Common myeloid progenitor, CD34-positive (primary cell): ENCODE measurements around the gene ZMYND8.
"Not testable (repeated sequence)": the region's sequence is repeated elsewhere in the genome, so short reads cannot be mapped to it uniquely, and the experiment has no call there.

Experiments
- CTCF ChIA-PET: fragments of 350-600 bp; sonication (Branson Sonifier 250); formaldehyde crosslinking; loops from one replicate; lab custom pipeline; 2021; ENCODE audit warnings: antibody characterized with exemption; lab: Charles Lee
- POLR2A ChIA-PET: fragments of 350-600 bp; sonication (Branson Sonifier 250); formaldehyde crosslinking; loops from one replicate; lab custom pipeline; 2021; ENCODE audit warnings: antibody characterized with exemption; lab: Charles Lee
- DNase-seq, 3 donors: peaks; one replicate each; pipeline versions ENCODE4 v3.0.0 to v3.0.0-alpha.2; 2013
- H3K27ac ChIP-seq, 2 experiments: 1 replicate in 1 of 2; 2 replicates in 1 of 2; pipeline ENCODE4 v1.7.0; 2013; ENCODE audit warnings: inconsistent platforms in 2 of 2, low read length in 2 of 2, mild to moderate bottlenecking in 2 of 2, low read depth in 1 of 2, moderate library complexity in 1 of 2; ENCODE audit not compliant: severe bottlenecking in 2 of 2, insufficient read depth in 1 of 2, poor library complexity in 1 of 2
- H3K27me3 ChIP-seq, 5 experiments: replicated peaks in 2 of 5; 1 replicate in 3 of 5; 2 replicates in 2 of 5; pipeline versions ENCODE4 v1.6.1 to v1.7.0; 2013; ENCODE audit warnings: low read length in 4 of 5, mild to moderate bottlenecking in 2 of 5, moderate library complexity in 2 of 5, inconsistent platforms in 1 of 5; ENCODE audit not compliant: insufficient read depth in 5 of 5, control insufficient read depth in 4 of 5
- H3K36me3 ChIP-seq, 4 experiments: 1 replicate in 2 of 4; 2 replicates in 2 of 4; pipeline versions ENCODE4 v1.6.1 to v1.7.0; 2013; ENCODE audit warnings: low read length in 3 of 4, control low read depth in 1 of 4, mild to moderate bottlenecking in 1 of 4; ENCODE audit not compliant: control insufficient read depth in 4 of 4, insufficient read depth in 4 of 4
- H3K4me1 ChIP-seq, 4 experiments: 1 replicate in 3 of 4; 2 replicates in 1 of 4; pipeline versions ENCODE4 v1.6.1 to v1.7.1; 2013; ENCODE audit warnings: low read length in 3 of 4, mild to moderate bottlenecking in 3 of 4, control low read depth in 1 of 4, inconsistent platforms in 1 of 4, moderate library complexity in 1 of 4; ENCODE audit not compliant: control insufficient read depth in 4 of 4, insufficient read depth in 4 of 4; ENCODE audit errors: control extremely low read depth in 1 of 4
- H3K4me3 ChIP-seq, 7 experiments: 1 replicate in 4 of 7; 2 replicates in 3 of 7; pipeline versions ENCODE4 v1.5.1 to v1.7.0; 2013; ENCODE audit warnings: mild to moderate bottlenecking in 7 of 7, low read length in 6 of 7, moderate library complexity in 6 of 7, inconsistent platforms in 2 of 7, low read depth in 2 of 7, control low read depth in 1 of 7; ENCODE audit not compliant: insufficient read depth in 4 of 7, control insufficient read depth in 1 of 7; ENCODE audit errors: extremely low read depth in 1 of 7
- H3K9me3 ChIP-seq, 5 experiments: 1 replicate in 4 of 5; 2 replicates in 1 of 5; pipeline versions ENCODE4 v1.6.1 to v1.7.1; 2013; ENCODE audit warnings: low read length in 4 of 5, mild to moderate bottlenecking in 2 of 5, inconsistent platforms in 1 of 5, low read depth in 1 of 5, moderate library complexity in 1 of 5; ENCODE audit not compliant: control insufficient read depth in 4 of 5, insufficient read depth in 2 of 5; ENCODE audit errors: control extremely low read depth in 1 of 5
- WGBS: methylation state at CpG from one replicate; pipeline ENCODE4 v1.1.5; 2013; ENCODE audit not compliant: insufficient coverage; 5-methylcytosine and 5-hydroxymethylcytosine counted together

ZMYND8 gene

DNA sequence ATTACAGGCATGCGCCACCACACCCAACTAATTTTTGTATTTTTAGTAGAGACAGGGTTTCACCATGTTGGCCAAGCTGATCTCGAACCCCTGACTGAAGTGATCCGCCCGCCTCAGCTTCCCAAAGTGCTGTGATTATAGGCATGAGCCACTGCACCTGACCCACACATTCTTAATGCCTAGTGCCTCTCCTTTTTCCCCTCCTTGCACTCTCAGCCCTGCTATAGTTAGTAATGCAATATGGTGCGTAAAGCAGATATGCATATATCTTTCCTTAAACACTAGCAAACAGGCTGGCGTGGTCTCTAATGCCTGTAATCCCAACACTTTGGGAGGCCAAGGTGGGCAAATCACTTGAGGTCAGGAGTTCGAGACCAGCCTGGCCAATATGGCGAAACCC lies 68.0 kb downstream of the ZMYND8 start:
- POLR2A ChIA-PET = not testable (repeated sequence)
- WGBS = 100% methylated on average over 2 of the region's 8 CpGs

DNA sequence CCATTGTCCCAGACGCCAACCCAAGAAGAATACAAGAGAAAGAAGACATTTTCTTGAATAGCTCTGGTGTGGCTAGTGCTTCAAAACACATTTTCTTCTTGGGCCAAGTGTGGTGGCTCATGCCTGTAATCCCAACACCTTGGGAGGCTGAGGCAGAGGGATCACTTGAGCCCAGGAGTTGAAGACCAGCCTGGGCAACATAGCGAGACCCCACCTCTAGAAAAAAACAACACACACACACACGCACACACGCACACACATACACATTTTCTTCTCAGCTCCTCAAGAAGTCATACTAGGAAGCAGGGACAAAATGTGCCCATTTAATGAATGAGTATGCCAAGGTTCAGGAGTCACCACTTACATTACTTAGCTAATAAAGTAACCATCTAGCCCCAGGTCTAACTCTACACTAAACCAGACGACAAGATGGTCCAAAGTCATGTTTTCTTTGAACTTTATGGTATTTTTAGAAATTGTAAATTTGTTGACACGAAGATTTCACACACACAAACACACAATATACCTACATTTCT lies 68.8 kb downstream of the ZMYND8 start:
- H3K27me3 ChIP-seq = no peaks in the 10 kb centered on the region
- H3K36me3 ChIP-seq = peaks cover 32 to 89% (median 54%) of the 10 kb centered on the region in 4 experiments
- 100% methylated on average over 1 of the region's 6 CpGs for WGBS
- CTCF ChIA-PET = interaction anchor here (0.6 to 3.4 kb wide), 6 partner anchors 9 to 96 kb away, joined by 3 to 19 read pairs (median 10); no protein-coding TSS in a partner anchor
- H3K4me3 ChIP-seq = no peak overlapping the region
- no peaks in the 10 kb centered on the region for H3K4me1 ChIP-seq
- no peak overlapping the region for H3K27ac ChIP-seq
- H3K9me3 ChIP-seq = no peaks in the 10 kb centered on the region
- DNase-seq = no peak
- POLR2A ChIA-PET = interaction anchor here (0.5 kb wide), 1 partner anchor 47 kb away, joined by 3 read pairs; no protein-coding TSS in a partner anchor

More for the DNA sequence above, 68.0 kb downstream of the ZMYND8 start:
- not testable (repeated sequence) for DNase-seq, H3K4me3 ChIP-seq, H3K9me3 ChIP-seq, H3K27ac ChIP-seq, H3K27me3 ChIP-seq, H3K4me1 ChIP-seq
- CTCF ChIA-PET = interaction anchor here (1.5 to 3.4 kb wide), 4 partner anchors 9 to 95 kb away, joined by 3 to 19 read pairs (median 12); no protein-coding TSS in a partner anchor
- peaks cover 34 to 85% (median 51%) of the 10 kb centered on the region in 4 experiments for H3K36me3 ChIP-seq

DNA sequence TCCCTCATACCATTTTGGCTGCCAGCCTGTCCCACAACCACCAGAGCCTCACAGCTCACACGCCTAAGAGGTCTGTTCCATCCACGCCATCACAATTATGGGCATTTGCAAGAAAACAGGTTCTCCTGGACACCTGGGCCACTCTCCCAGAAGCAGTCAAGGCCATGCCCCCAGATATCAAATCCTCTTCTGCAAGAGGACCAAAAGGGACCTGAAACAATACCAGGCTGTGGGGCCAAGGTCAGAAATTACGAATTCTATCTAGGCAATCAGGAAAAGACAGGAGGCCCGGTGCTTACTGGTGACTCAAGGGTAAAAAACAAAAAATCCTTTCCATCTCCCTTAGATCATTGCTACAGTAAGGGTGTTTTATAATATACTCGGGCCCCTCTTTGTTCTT lies 69.8 kb downstream of the ZMYND8 start:
- no peak overlapping the region for H3K4me3 ChIP-seq
- H3K9me3 ChIP-seq = no peaks in the 10 kb centered on the region
- peaks cover 0 to 6% (median 0%) of the 10 kb centered on the region in 4 experiments for H3K4me1 ChIP-seq
- ChIA-PET POLR2A (no interaction called here), CTCF (interaction anchor here (0.8 to 3.4 kb wide), 5 partner anchors 10 to 97 kb away, joined by 3 to 19 read pairs (median 12); no protein-coding TSS in a partner anchor)
- WGBS = 96% methylated on average over 5 of the region's 5 CpGs
- no peak for DNase-seq
- no peak overlapping the region for H3K27ac ChIP-seq
- H3K27me3 ChIP-seq = no peaks in the 10 kb centered on the region
- H3K36me3 ChIP-seq = peaks cover 35 to 90% (median 54%) of the 10 kb centered on the region in 4 experiments

DNA sequence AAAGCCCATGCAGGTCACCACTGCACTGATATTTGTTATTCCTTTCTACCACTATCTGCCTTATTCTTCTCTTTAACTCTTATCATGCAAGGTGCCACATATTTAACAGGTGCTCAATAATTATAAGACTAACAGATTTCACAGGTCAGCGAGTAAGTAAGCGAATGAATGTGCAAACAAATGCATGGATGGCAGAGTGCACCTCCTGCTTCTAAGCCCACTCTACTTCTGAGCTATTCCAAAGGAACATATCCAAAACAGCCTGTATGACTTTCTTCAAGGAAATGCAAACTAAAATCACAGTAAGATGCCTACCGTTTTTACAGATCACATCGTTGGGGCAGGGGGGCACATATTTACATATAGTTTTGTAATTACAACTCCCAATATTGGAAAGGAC lies 71.3 kb downstream of the ZMYND8 start:
- H3K27ac ChIP-seq = no peak overlapping the region
- no peaks in the 10 kb centered on the region for H3K9me3 ChIP-seq
- ChIA-PET POLR2A (no interaction called here), CTCF (interaction anchor here (0.8 to 1.0 kb wide), 2 partner anchors 27 to 97 kb away, joined by 3 read pairs; no protein-coding TSS in a partner anchor)
- H3K27me3 ChIP-seq = no peaks in the 10 kb centered on the region
- H3K4me3 ChIP-seq = no peak overlapping the region
- 100% methylated on average over 1 of the region's 4 CpGs for WGBS
- peaks cover 32 to 94% (median 57%) of the 10 kb centered on the region in 4 experiments for H3K36me3 ChIP-seq
- DNase-seq = no peak
- peaks cover 0 to 10% (median 1%) of the 10 kb centered on the region in 4 experiments for H3K4me1 ChIP-seq

DNA sequence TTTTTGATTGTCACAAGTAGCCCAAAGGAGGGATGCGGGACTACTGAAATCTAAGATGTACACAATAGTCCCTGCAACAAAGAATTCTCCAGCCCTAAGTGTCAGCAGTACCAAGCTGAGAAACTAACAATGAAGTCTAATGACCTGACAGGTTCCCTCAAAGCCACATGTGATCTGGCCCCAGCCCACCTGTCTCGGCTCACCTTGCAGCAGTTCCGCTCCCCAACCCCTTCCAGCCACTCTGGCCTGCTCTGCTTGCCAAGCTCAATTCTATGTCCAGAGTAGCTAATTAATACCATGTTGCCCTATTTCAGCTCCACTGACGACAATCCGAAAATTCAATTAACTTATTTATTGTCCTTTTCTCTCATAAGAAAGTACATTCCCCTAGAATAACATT lies 72.1 kb downstream of the ZMYND8 start:
- WGBS = 96% methylated on average over 5 of the region's 5 CpGs
- no peak for DNase-seq
- peaks cover 0 to 10% (median 1%) of the 10 kb centered on the region in 4 experiments for H3K4me1 ChIP-seq
- no peaks in the 10 kb centered on the region for H3K27me3 ChIP-seq
- CTCF ChIA-PET = interaction anchor here (0.8 to 15.6 kb wide), 4 partner anchors 9 to 99 kb away, joined by 3 to 312 read pairs (median 5); no protein-coding TSS in a partner anchor
- H3K9me3 ChIP-seq = no peaks in the 10 kb centered on the region
- H3K27ac ChIP-seq = no peak overlapping the region
- POLR2A ChIA-PET = no interaction called here
- H3K4me3 ChIP-seq = no peak overlapping the region
- peaks cover 28 to 94% (median 55%) of the 10 kb centered on the region in 4 experiments for H3K36me3 ChIP-seq

DNA sequence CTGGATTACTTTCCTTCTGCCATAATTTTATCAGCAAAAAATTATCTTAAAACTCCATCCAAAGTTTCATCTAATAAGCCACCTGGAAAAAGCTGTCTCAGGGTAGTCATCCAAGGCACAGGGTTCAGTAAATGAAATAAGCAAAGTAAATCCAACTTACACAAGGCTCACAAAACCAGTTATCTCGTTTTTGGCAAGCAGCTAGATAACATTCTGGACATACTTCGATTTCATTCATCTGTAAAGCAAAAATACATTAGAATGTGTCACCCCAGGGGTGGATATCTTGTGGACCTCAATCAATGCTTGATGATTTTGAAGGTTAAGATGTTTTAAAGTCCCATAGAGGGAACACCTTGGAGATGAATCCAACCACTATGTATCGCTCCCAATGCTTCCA lies 73.1 kb downstream of the ZMYND8 start:
- ChIA-PET POLR2A (no interaction called here), CTCF (interaction anchor here (0.6 to 15.6 kb wide), 8 partner anchors 10 to 341 kb away, joined by 3 to 312 read pairs (median 4); no protein-coding TSS in a partner anchor)
- Histone ChIP-seq H3K4me1 (peaks cover 0 to 10% (median 1%) of the 10 kb centered on the region in 4 experiments), H3K36me3 (peaks cover 27 to 95% (median 59%) of the 10 kb centered on the region in 4 experiments), H3K27ac (no peak overlapping the region), H3K4me3 (no peak overlapping the region), H3K27me3 (no peaks in the 10 kb centered on the region), H3K9me3 (no peaks in the 10 kb centered on the region)
- WGBS = 100% methylated on average over 3 of the region's 3 CpGs
- DNase-seq = no peak

DNA sequence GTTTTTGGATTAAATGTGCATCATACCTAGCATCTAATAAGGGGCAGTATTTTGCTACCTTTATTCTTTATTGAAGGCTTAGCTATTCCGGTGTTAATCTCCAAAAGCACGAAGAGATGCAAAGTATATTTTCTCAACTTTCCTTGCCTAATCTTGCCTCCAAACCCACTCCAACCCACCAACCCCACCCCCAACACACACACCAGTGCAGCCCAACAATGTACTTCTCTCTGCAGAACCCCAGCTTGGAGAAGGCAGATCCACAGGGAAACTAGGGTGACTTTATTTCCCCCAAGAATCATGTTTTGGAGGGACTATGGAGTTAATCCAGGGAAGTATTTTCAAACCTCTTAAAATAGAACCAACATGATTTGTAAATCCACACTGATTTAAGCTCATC lies 73.6 kb downstream of the ZMYND8 start:
- ChIA-PET POLR2A (no interaction called here), CTCF (interaction anchor here (0.6 to 15.6 kb wide), 9 partner anchors 9 to 342 kb away, joined by 3 to 312 read pairs (median 4); no protein-coding TSS in a partner anchor)
- H3K36me3 ChIP-seq = peaks cover 25 to 95% (median 59%) of the 10 kb centered on the region in 4 experiments
- no peak for DNase-seq
- H3K27me3 ChIP-seq = no peaks in the 10 kb centered on the region
- H3K9me3 ChIP-seq = no peaks in the 10 kb centered on the region
- peaks cover 0 to 10% (median 1%) of the 10 kb centered on the region in 4 experiments for H3K4me1 ChIP-seq
- WGBS = 100% methylated on average over 2 of the region's 2 CpGs
- no peak overlapping the region for H3K27ac ChIP-seq
- no peak overlapping the region for H3K4me3 ChIP-seq
